ENCODE data around the gene LOXL3. TPM values are rescaled to one million over a fixed set of nuclear protein-coding genes. Genes with fewer than 3 reads are reported as not detected.

Gene LOXL3
- total and polyA plus RNA-seq, 9 donors: 2.3 to 8.5 (median 4.4) TPM

DNA sequence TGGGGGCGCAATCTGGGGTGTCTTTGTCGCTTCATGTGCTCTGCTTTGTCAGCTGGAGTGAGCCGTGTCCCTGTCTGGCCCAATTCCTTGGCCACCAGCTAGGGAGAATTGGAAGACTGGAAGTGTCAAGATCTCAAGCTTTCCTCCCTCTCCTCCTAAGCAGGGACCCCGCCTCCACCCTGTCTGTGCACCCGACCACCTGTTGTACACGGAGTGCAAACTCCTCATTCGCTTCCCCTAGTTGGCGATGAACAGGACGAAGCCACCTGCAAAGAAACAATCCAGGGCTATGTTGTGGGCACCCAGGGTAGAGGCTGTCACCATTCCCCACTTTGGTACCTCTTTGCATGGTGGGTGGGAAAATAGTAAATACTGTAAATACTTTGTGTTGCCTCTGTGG lies 26.0 kb downstream of the LOXL3 start:
- TF ChIP-seq POLR2A (IDR thresholded peaks at IDR 0.05) (no peak), EP300 (IDR thresholded peaks at IDR 0.05) (no peak)
- TF ChIP-seq, protein P1, sequence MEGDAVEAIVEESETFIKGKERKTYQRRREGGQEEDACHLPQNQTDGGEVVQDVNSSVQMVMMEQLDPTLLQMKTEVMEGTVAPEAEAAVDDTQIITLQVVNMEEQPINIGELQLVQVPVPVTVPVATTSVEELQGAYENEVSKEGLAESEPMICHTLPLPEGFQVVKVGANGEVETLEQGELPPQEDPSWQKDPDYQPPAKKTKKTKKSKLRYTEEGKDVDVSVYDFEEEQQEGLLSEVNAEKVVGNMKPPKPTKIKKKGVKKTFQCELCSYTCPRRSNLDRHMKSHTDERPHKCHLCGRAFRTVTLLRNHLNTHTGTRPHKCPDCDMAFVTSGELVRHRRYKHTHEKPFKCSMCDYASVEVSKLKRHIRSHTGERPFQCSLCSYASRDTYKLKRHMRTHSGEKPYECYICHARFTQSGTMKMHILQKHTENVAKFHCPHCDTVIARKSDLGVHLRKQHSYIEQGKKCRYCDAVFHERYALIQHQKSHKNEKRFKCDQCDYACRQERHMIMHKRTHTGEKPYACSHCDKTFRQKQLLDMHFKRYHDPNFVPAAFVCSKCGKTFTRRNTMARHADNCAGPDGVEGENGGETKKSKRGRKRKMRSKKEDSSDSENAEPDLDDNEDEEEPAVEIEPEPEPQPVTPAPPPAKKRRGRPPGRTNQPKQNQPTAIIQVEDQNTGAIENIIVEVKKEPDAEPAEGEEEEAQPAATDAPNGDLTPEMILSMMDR (IDR thresholded peaks at IDR 0.05): no peak
- H3K9me3 ChIP-seq: no peaks in the 10 kb centered on the region
- intact Hi-C loops (cut with DNase I): no loop called here
- no peak overlapping the region for H3K27ac ChIP-seq
- H3K4me1 ChIP-seq (ENCODE audit: insufficient read depth): peaks cover 13% of the 10 kb centered on the region
- H3K36me3 ChIP-seq: no peaks in the 10 kb centered on the region
- 91 to 93% (median 93%) methylated on average over 9 of the region's 9 CpGs for WGBS, 3 donors
- no peaks in the 10 kb centered on the region for H3K27me3 ChIP-seq
- H3K4me3 ChIP-seq: no peak overlapping the region
- DNase-seq: peak in 1 of 5 donors; percentile 21

DNA sequence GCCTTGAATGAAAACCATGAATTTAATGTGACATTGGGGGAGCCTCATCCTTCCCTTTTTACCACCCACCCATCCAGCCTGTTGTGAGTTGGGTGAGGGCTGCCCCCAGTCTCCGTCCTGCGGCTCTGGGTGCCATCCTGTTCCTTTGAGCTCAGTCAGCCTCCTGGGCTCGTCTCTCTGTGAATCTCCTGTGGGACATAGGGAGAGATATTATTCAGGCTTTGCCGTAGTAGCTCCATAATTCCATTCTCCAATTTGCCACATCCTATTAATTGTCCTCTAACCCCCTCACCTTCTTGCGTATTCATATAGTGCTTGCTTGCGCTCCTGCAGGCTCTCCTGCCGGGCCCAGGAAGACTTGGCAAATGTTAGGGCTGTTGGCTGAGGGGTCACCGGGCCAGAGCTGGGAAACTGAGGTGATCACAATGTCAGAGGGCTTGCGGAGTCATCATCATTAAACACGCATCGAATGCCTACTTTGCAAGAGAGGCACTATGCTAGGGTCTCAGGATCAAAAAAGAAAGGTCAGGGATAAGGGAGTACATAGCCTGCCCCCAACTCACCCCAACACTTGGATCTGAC lies 27.0 kb downstream of the LOXL3 start:
- DNase-seq: no peak
- TF ChIP-seq POLR2A (IDR thresholded peaks at IDR 0.05) (no peak), EP300 (IDR thresholded peaks at IDR 0.05) (no peak)
- TF ChIP-seq, protein P1 (IDR thresholded peaks at IDR 0.05): no peak
- Histone ChIP-seq H3K9me3 (no peaks in the 10 kb centered on the region), H3K27ac (no peak overlapping the region), H3K36me3 (no peaks in the 10 kb centered on the region), H3K27me3 (no peaks in the 10 kb centered on the region), H3K4me1 (ENCODE audit: insufficient read depth) (peaks cover 13% of the 10 kb centered on the region), H3K4me3 (no peak overlapping the region)
- 97 to 99% (median 98%) methylated on average over 11 of the region's 11 CpGs for WGBS, 3 donors
- intact Hi-C loops (cut with DNase I): no loop called here

DNA sequence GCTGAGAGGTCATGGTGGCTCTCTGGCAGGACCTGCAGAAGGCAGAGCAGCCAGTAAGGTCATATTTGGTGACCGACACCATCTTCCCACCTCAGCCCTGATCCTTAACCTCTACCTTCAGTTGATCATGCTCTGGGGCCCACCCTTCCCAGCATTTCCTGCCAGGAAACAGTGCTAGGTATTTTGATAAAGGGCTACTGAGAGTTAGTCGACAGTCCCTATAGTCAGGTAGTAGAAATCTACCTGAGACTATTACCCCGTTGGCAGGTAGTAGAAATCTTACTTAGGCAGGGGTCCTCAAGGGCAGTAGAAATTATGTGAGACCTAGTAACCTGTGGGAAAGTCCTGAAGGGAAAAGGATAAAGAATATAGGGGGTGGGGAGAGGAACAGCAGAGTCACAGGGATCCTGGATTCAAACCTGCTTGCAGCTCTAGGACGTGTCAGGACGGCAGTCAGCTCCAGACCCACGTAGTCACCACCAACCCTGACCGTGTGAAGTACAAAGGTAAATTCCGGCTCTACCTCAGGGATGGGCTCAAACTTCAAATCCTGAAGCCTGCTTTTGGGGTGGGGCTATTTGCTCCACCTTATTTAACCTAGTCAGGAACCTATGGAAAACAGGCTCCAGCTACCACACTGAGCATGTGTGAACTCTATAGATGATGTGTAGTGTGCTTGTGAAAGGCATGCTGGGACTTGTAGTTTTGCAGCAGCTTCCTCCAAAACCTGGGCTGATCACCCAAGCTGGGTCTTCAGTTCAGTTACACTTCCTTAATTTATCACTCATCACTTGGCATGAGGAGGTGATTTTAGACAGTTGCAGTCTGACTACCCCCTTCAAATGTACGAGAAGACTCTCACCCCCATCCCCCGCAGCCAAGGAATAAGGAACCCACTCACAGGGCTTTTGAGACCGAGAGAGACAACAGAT lies 27.8 kb downstream of the LOXL3 start, which contains the start of gene DQX1:
DQX1 (minus strand) TSS at position 515 of the 932 bp plus-strand sequence; CDS start at position 13, 502 bp downstream.
- no peak within 1 kb of the TSS for H3K27ac ChIP-seq
- H3K4me1 ChIP-seq (ENCODE audit: insufficient read depth): peaks cover 13% of the 10 kb centered on the region
- no peak for DNase-seq
- WGBS, 3 donors: 89 to 91% (median 91%) methylated on average over 11 of the region's 11 CpGs
- no peaks in the 10 kb centered on the region for H3K36me3 ChIP-seq
- no peaks in the 10 kb centered on the region for H3K9me3 ChIP-seq
- H3K27me3 ChIP-seq: no peaks in the 10 kb centered on the region
- TF ChIP-seq, protein P1 (IDR thresholded peaks at IDR 0.05): no peak
- TF ChIP-seq POLR2A (IDR thresholded peaks at IDR 0.05) (no peak), EP300 (IDR thresholded peaks at IDR 0.05) (no peak)
- no peak within 1 kb of the TSS for H3K4me3 ChIP-seq
- intact Hi-C loops (cut with DNase I): no loop called here

DNA sequence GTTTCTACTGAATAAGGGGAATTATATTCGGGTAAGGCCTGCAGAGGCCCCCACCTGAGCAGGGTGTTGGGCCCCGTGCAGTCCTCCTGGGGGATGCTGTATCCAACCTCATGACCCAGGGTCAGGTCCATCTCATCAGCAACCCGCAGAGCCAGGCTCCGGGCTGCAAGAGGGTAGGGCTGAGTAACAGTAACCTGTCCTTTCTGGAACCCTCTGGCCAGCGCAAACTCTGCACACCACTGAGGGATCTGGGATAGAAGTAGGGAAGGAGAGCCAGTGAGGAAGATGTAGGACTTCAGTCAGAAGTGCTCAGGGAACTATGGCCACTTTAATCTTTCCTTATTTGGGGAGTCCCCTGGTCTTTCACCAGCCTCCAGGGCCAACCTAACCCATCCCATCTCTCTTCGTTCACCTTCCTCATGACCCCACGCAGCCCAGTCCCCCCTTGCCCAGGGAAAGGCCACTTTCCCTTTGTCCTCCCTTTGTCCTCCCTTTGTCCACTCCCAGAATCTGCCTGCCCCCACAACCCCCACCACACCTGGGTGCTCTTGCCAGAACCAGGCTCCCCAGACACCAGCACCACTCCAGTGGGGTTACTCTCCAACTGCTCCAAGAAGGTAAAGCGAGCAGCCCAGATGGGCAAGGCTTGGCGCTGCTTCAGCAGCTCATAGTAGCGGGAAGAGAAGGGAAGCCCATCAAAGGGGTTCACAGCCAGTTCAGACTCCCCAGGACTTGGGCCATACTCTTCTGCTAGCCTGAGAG lies 28.6 kb downstream of the LOXL3 start:
- H3K27ac ChIP-seq: no peak overlapping the region
- H3K36me3 ChIP-seq: no peaks in the 10 kb centered on the region
- H3K9me3 ChIP-seq: no peaks in the 10 kb centered on the region
- peak in 1 of 5 donors; percentile 22 for DNase-seq
- WGBS, 3 donors: 82 to 89% (median 86%) methylated on average over 10 of the region's 10 CpGs
- intact Hi-C loops (cut with DNase I): no loop called here
- H3K27me3 ChIP-seq: no peaks in the 10 kb centered on the region
- TF ChIP-seq EP300 (IDR thresholded peaks at IDR 0.05) (no peak), POLR2A (IDR thresholded peaks at IDR 0.05) (no peak)
- TF ChIP-seq, protein P1 (IDR thresholded peaks at IDR 0.05): no peak
- H3K4me3 ChIP-seq: no peak overlapping the region
- H3K4me1 ChIP-seq (ENCODE audit: insufficient read depth): peaks cover 6% of the 10 kb centered on the region
